ENCODE data around the gene AGMO. TPM values are rescaled to one million over a fixed set of nuclear protein-coding genes. Genes with fewer than 3 reads are reported as not detected.

The AGMO gene
- total RNA-seq, 2 experiments from 2014 or later, result not detected

DNA sequence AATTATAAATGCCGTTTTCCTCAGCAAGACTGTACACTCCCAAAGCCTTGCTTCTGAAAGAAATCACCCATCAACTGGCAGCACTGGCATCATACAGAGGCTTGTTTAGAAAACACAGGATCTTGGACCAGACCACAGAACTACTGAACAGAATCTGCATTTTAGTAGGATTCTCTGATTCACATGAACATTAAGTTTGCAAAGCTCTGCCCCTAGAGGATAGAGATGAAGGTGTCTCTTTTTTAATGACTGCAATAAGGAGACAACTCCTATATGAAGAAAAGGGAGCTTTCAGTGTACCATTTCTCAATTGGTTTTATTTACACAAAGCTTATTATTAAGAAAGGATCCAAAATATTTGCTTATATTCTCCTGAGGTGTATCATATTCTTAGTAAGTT lies 172.7 kb downstream of the AGMO start:
- H3K4me3 Mint-ChIP-seq, result no peak overlapping the region
- peaks cover 1% of the 10 kb centered on the region for H3K9me3 Mint-ChIP-seq
- DNase-seq, result no peak
- no peaks in the 10 kb centered on the region for H3K36me3 Mint-ChIP-seq
- H3K27ac Mint-ChIP-seq, result no peak overlapping the region
- H3K27me3 Mint-ChIP-seq, result no peaks in the 10 kb centered on the region
- no peaks in the 10 kb centered on the region for H3K4me1 Mint-ChIP-seq

DNA sequence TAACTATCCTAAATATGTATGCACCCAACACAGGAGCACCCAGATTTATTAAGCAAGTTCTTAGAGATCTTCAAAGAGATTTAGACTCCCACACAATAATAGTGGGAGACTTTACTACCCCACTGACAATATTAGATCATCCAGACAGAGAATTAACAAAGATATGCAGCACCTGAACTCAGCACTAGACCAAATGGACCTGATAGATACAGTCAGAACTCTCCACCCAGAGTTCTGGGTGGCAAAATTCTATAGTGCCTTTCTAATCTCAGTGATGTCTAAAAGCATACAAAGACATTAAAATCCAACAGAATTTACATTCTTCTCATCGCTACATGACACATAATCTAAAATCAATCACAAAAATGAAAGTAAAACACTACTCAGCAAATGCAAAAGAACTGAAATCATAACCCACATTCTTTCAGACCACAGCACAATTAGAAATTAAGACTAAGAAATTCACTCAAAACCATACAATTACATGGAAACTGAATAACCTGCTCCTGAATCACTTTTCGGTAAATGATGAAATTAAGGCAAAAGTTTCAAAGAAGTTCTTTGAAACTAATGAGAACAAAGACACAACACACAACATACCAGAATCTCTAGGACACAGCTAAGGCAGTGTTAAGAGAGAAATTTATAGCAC lies 183.2 kb downstream of the AGMO start:
- no peaks in the 10 kb centered on the region for H3K4me1 Mint-ChIP-seq
- H3K27ac Mint-ChIP-seq, result no peak overlapping the region
- H3K9me3 Mint-ChIP-seq, result peaks cover 7% of the 10 kb centered on the region
- DNase-seq, result no peak
- no peaks in the 10 kb centered on the region for H3K36me3 Mint-ChIP-seq
- H3K27me3 Mint-ChIP-seq, result no peaks in the 10 kb centered on the region
- no peak overlapping the region for H3K4me3 Mint-ChIP-seq

DNA sequence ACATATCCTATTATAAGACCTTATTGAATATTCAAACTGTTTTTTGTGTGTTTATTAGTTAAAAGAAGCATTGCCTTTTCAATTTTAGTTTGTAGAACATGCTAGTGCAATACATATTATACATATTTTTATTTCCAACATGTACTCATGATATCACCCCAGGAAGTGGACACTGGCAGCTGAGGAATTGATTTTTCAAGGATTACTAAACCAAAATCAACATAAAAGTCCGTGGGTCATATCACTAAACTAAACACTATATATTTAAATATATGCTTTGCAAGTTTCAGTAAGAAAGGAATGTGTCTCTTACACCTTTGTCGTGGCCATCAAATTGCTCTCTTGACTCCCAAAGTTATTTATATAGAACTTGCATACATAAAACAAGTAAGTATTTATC lies 185.2 kb downstream of the AGMO start:
- peaks cover 4% of the 10 kb centered on the region for H3K9me3 Mint-ChIP-seq
- no peaks in the 10 kb centered on the region for H3K27me3 Mint-ChIP-seq
- no peak overlapping the region for H3K4me3 Mint-ChIP-seq
- no peaks in the 10 kb centered on the region for H3K4me1 Mint-ChIP-seq
- no peak overlapping the region for H3K27ac Mint-ChIP-seq
- DNase-seq, result no peak
- no peaks in the 10 kb centered on the region for H3K36me3 Mint-ChIP-seq

DNA sequence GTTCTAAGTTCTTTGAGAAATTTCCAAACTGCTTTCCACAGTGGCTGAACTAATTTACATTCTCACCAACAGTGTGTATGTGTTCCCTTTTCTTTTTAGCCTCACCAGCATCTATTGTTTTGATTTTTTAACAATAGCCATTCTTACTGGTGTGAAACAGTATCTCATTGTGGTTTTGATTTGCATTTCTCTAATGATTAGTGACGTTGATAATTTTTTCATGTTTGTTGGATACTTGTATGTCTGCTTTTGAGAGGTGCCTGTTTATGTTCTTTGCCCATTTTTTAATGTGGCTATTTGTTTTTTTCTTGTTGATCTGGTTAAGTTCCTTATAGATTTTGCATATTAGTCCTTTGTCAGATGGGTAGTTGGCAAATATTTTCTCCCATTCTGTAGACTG lies 191.4 kb downstream of the AGMO start:
- Mint-ChIP-seq H3K27me3 (no peaks in the 10 kb centered on the region), H3K4me3 (no peak overlapping the region)

DNA sequence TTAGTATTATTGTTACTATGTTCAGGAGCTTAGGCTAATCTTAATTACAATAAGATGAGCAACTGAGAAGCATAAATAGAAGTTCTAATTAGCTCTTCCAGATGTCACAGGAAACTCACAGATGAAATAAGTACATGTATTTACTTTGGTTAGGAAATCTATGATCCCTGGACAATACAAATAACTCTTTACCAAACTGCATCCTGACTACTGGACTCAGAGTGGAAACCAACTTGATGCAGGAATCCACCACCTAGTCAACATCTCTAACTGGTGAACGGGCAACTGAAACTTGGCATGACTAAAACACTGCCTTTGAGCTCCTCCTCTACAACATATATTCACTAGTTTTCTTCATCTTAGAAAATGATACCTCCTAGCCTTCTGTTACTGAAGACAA lies 193.2 kb downstream of the AGMO start:
- H3K27ac Mint-ChIP-seq, result no peak overlapping the region
- no peaks in the 10 kb centered on the region for H3K36me3 Mint-ChIP-seq
- no peaks in the 10 kb centered on the region for H3K27me3 Mint-ChIP-seq
- H3K4me3 Mint-ChIP-seq, result no peak overlapping the region
- no peak for DNase-seq
- no peaks in the 10 kb centered on the region for H3K4me1 Mint-ChIP-seq
- no peaks in the 10 kb centered on the region for H3K9me3 Mint-ChIP-seq

More for the DNA sequence above, 191.4 kb downstream of the AGMO start:
- Mint-ChIP-seq H3K36me3 (no peaks in the 10 kb centered on the region), H3K9me3 (no peaks in the 10 kb centered on the region), H3K4me1 (no peaks in the 10 kb centered on the region), H3K27ac (no peak overlapping the region)
- DNase-seq, result no peak

DNA sequence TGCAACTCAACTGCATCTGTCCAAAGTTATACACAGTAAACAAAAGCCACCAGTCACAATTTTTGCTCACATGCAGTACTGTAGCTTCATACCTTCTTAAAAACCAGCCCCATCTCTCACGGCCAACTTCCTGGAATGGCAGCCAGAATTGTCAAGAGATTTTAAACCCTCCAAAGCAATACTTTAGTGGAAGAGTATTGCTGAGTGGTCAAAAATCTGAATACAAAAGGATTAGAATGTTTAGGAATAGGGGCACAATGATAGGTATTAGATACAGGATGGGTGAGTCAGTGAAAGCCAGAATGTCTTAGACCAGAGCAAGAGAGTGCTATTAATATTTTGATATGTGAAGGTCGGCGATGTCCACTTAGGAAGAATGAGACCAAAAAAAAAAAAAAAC lies 193.9 kb downstream of the AGMO start:
- Mint-ChIP-seq H3K36me3 (no peaks in the 10 kb centered on the region), H3K4me1 (no peaks in the 10 kb centered on the region), H3K9me3 (no peaks in the 10 kb centered on the region), H3K27me3 (no peaks in the 10 kb centered on the region), H3K27ac (no peak overlapping the region), H3K4me3 (no peak overlapping the region)
- DNase-seq, result no peak

DNA sequence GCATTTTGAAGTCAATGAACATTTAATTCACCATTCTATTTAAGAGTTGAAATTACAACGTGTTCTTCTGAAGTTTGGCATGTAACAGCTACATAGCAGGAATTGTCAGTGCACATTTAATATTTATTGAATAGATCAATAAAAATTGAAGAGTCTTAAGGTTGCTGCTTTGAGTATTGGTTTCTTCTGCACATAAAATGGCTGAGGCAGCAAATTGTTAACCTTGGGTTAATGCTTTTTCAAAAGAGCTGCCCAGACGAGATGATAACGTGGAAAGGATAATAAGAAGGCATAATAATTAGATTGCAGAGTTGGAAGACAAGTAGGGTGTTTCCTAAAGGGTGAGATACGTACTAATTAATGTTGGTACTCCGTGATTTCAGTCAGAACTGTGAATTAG lies 203.7 kb downstream of the AGMO start:
- H3K4me1 Mint-ChIP-seq, result no peaks in the 10 kb centered on the region
- no peaks in the 10 kb centered on the region for H3K9me3 Mint-ChIP-seq

DNA sequence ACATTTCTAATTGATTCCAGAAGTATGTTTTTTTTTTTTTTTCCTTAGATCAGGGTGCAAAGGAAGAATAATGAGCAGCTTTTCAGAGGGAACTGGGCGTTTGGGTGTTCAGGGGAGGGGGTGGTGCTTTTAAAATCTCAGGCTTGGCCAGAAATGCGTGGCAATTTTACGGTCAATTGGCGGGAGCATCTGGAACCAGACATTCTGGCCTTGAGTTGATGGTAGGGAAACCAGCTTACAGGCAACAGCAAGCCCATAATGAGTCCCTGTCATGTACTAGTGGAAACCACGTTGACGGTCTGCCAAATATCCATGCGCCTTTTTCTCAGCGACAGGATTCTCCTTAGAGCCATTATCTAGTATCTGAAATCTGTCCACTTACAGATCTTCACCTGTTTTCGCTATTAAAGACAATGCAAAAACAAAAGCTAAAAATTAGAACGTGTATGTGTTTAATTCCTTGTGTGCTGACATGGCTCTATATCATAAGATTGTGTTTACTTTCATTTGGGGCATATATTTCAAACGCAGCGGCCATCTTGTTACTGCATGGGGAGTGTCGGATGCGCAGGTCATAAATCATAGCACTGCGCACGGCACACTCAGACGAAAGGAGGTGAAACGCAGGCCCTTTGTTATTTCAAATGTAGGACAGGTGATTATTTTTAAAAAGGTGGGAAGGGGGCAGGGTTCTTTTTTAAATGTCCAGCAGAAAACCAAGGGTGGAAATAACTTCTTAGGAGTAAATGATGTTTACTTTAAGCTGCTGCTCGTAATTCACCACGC lies 209.2 kb downstream of the AGMO start:
- Mint-ChIP-seq H3K27me3 (no peaks in the 10 kb centered on the region), H3K36me3 (no peaks in the 10 kb centered on the region), H3K4me1 (no peaks in the 10 kb centered on the region), H3K27ac (no peak overlapping the region), H3K9me3 (no peaks in the 10 kb centered on the region), H3K4me3 (no peak overlapping the region)
- DNase-seq, result no peak

More for the DNA sequence above, 203.7 kb downstream of the AGMO start:
- no peaks in the 10 kb centered on the region for H3K36me3 Mint-ChIP-seq
- no peak overlapping the region for H3K4me3 Mint-ChIP-seq
- DNase-seq, result no peak
- H3K27ac Mint-ChIP-seq, result no peak overlapping the region
- no peaks in the 10 kb centered on the region for H3K27me3 Mint-ChIP-seq

DNA sequence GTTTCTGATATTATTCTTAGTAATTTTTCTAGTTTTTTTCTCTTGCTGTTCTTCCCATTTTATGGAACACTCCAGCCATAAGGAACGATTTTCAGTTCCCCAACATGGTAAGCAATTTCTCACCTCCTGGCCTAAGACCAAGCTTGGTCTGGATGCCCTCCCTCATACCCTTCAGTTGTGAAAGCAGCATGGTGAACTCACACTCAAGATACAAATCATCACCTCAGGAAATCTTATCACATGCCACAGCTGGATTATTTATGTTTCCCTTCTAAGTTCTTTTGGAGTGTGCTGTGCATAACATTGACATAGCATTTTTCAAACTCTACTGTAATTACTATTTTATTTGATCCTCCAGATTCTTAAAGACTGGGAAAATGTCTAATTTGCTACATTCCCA lies 216.6 kb downstream of the AGMO start:
- Mint-ChIP-seq H3K9me3 (peaks cover 4% of the 10 kb centered on the region), H3K36me3 (no peaks in the 10 kb centered on the region), H3K27ac (no peak overlapping the region), H3K27me3 (no peaks in the 10 kb centered on the region), H3K4me3 (no peak overlapping the region), H3K4me1 (no peaks in the 10 kb centered on the region)
- DNase-seq, result no peak

DNA sequence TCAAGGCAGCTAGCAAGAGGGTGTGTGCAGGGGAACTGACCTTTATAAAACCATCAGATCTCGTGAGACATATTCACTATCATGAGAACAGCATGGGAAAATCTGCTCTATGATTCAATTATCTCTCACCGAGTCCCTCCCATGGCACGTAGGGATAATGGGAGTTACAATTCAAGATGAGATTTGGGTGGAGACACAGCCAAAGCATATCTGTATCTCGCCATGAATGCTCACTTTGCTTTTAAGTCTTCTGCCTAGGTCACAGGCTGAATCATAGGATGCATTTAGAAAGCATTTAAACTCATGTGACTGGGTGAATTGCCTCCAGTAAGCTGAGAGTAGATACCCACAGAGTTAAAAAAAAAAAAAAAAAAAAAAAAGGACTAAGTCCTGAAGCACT lies 220.0 kb downstream of the AGMO start:
- Mint-ChIP-seq H3K27ac (no peak overlapping the region), H3K4me3 (no peak overlapping the region)

DNA sequence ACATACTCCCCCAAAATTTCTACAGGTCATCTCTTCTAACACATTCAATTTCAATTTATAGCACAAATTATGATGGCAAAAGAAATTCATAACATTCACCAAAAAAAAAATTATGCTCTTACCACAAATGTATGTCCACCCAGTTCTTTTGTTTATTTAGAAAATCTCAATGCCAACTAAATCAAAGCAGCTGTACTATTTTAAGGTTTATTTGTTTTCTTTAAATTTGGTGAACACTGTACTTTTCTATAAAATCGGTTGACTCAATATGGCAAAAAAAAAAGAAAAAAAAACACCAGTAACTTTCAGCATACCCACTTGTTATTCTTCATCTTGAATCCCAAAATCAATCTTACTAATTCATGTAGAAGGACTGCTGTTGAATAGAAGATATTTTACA lies 225.7 kb downstream of the AGMO start:
- H3K27ac Mint-ChIP-seq, result no peak overlapping the region
- H3K36me3 Mint-ChIP-seq, result no peaks in the 10 kb centered on the region
- H3K4me1 Mint-ChIP-seq, result no peaks in the 10 kb centered on the region
- no peak overlapping the region for H3K4me3 Mint-ChIP-seq
- H3K9me3 Mint-ChIP-seq, result peaks cover 5% of the 10 kb centered on the region
- no peak for DNase-seq
- H3K27me3 Mint-ChIP-seq, result no peaks in the 10 kb centered on the region

More for the DNA sequence above, 220.0 kb downstream of the AGMO start:
- DNase-seq, result no peak
- Mint-ChIP-seq H3K9me3 (peaks cover 9% of the 10 kb centered on the region), H3K27me3 (no peaks in the 10 kb centered on the region), H3K4me1 (no peaks in the 10 kb centered on the region), H3K36me3 (no peaks in the 10 kb centered on the region)

DNA sequence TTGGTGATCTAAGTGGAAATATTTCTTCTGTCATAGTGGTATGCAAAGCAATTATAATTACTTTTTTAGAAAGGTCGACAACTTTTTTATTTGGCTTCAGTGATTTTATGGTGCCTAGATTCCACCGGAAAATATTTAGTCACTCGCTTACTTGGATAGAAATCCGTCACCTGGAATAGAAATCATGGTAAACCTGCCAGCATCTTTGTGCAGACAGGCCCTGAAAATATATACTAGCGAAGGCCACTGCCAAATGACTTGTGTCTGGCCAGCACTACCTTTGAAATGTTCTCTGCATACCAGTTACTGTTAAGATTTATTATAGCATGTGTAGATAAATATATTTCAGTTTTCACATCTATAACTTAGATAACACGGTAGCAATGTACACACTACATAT lies 226.4 kb downstream of the AGMO start:
- Mint-ChIP-seq H3K27me3 (no peaks in the 10 kb centered on the region), H3K9me3 (peaks cover 5% of the 10 kb centered on the region), H3K4me1 (no peaks in the 10 kb centered on the region), H3K27ac (no peak overlapping the region), H3K4me3 (no peak overlapping the region), H3K36me3 (no peaks in the 10 kb centered on the region)
- no peak for DNase-seq

DNA sequence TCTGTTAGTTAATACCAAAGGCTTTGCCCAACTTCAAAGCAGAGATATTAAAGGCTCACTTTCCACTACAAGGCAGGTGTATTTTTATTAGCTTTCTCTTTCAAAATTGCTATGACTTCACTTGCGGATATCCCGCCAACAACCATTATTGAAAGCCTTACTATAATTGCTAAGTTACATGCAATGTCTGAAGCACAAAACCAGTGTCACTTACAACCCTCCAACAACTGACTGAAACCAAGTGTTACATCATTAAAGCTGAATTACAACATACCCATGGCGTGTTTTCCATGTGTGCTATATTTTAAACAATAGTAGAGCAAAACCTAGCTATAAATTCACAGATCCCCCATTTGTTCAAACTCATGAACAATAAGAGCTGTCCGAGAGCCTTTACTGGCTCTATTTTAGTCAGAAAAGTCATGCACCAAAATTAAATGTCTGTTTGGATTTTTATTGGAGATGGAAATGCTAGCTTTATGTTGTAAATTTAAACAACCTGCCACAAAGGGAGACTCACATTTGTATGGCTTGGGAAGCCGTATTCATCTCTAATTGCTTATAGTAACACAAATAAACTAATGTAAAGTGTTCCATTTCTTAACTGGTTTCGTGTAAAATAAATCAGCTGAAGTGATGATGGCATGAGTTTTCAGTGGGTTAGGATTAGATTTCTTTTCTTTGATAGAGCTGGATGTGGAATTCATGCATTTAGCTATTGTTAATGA lies 227.1 kb downstream of the AGMO start:
- no peak overlapping the region for H3K4me3 Mint-ChIP-seq
- no peak for DNase-seq
- no peaks in the 10 kb centered on the region for H3K27me3 Mint-ChIP-seq
- peaks cover 5% of the 10 kb centered on the region for H3K9me3 Mint-ChIP-seq
- no peaks in the 10 kb centered on the region for H3K36me3 Mint-ChIP-seq
- no peak overlapping the region for H3K27ac Mint-ChIP-seq
- no peaks in the 10 kb centered on the region for H3K4me1 Mint-ChIP-seq

DNA sequence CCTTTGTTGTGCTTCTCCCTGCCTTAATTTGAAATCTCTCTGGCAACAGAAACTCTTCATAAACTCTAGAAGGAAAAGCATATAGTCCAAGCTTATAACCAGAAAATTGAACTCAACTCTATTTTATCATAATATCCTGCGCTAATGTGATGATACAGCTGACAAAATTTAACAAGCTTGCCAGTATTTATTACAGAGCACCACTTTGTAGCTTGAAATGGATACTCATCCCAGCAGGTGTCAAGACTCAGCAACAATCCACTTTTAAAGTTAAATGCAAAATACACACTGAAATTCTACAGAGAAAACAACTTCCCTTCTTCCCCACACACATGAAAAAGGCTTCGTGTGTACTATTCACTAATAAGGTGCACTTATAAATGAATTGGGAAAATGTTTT lies 228.9 kb downstream of the AGMO start:
- no peaks in the 10 kb centered on the region for H3K27me3 Mint-ChIP-seq
- H3K4me3 Mint-ChIP-seq, result no peak overlapping the region
- no peak for DNase-seq
- no peaks in the 10 kb centered on the region for H3K9me3 Mint-ChIP-seq
- no peak overlapping the region for H3K27ac Mint-ChIP-seq
- H3K4me1 Mint-ChIP-seq, result no peaks in the 10 kb centered on the region
- H3K36me3 Mint-ChIP-seq, result no peaks in the 10 kb centered on the region

DNA sequence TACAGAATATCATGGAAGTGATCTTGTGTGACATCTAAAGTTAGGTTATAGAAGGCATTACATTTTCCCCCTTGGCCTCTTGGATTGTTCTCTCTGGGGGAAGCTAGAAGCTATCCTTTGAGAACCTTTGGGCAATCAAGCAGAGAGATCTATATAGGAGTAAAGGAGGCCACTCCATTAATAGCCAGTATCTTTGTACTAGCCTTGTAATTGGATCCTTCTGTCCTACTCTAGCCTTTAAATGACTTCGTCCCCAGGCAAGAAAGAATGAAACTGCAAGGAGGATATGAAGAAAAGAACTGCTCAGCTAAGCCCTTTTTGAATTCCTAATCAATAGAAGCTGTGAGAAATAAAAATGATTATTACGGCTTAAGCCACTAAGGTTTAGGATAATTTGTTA lies 230.9 kb downstream of the AGMO start:
- Mint-ChIP-seq H3K36me3 (no peaks in the 10 kb centered on the region), H3K4me3 (no peak overlapping the region), H3K9me3 (no peaks in the 10 kb centered on the region), H3K27me3 (no peaks in the 10 kb centered on the region), H3K4me1 (no peaks in the 10 kb centered on the region), H3K27ac (no peak overlapping the region)
- no peak for DNase-seq

All from activated naive CD8-positive, alpha-beta T cell treated with anti-CD3 and anti-CD28 coated beads for 36 hours (primary cell).